OCI-LY3 (cell line): ENCODE measurements around the gene FYN.

Source experiments
- EZH2phosphoT487 ChIP-seq: fragments of 200-600 bp; shearing (Covaris generic); IDR thresholded peaks from 2 replicates; pipeline ENCODE4 v1.6.1; 2018; ENCODE audit warnings: antibody characterized with exemption, mixed run types, low read depth
- TF ChIP-seq, protein P1 (sequence below): fragments of 200-600, 300-600 bp; sonication (generic); IDR thresholded peaks from 2 replicates; pipeline ENCODE4 v1.5.1; 2014; ENCODE audit warnings: antibody characterized with exemption, low read length, low read depth

DNA sequence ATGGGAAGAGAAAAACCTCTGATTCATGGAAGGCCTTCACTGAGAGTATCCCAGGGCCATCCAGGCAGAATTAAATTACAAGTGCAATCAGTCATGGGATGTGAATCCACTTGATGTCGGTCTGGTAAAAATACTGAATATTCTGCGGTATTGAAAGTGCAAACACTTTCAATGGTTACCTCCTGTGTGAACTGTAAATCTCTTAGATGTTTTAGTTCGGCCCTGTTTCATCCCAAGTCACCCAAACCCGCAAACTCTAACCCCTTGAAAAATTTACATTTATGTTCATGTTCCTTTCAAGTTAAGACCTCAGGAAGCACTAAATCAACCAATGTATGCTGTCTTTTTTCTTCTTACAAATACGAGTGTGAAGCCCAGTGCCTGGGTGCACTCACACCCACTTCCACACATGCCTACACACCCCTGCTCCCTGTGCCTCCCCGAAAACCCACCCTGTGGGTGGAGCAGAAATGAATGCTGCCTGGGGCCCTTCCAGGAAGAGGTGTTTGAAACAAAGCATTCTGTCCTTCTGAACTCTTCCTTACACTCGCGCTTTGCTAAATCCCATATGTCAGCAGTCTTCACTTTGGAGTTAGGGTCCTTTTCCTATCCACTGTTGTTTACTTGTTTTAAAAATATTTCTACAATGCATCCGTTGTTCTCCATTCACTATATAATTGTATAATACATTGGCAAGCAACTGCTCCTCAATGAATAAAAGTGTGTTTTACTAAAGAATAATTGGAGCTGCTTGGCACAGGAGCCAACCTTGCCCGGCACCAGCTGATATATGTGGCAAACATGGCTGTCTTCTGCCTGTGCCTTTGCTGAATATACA lies 62.7 kb downstream of the FYN start:
- TF ChIP-seq, protein P1, sequence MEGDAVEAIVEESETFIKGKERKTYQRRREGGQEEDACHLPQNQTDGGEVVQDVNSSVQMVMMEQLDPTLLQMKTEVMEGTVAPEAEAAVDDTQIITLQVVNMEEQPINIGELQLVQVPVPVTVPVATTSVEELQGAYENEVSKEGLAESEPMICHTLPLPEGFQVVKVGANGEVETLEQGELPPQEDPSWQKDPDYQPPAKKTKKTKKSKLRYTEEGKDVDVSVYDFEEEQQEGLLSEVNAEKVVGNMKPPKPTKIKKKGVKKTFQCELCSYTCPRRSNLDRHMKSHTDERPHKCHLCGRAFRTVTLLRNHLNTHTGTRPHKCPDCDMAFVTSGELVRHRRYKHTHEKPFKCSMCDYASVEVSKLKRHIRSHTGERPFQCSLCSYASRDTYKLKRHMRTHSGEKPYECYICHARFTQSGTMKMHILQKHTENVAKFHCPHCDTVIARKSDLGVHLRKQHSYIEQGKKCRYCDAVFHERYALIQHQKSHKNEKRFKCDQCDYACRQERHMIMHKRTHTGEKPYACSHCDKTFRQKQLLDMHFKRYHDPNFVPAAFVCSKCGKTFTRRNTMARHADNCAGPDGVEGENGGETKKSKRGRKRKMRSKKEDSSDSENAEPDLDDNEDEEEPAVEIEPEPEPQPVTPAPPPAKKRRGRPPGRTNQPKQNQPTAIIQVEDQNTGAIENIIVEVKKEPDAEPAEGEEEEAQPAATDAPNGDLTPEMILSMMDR, result no peak
- no peak for TF ChIP-seq EZH2phosphoT487
